ENCODE measurements around the gene AK2.

Gene AK2

DNA sequence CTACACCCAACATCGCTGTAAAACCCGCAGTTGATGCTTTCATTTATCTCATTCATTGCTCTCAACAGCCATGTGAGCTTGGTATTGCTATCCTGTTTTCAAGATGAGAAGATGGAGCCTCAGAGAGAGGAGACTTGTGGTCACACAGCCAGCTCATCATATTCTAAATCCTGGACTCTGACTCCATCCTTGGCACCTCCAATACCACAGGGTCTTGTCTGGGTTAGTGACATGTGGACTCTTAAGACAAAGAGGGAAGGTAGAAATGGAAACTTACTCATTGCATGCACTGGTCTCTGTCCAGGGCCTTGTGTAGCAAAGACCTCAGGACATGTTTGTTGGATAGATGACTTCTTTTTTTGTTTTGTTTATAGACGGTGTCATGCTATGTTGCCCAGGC is 65.1 kb downstream of the AK2 start:
- Histone ChIP-seq H3K4me3 (replicated peaks; ENCODE audit: insufficient read depth, low read length) (no peak overlapping the region), H3K27me3 (ENCODE audit: insufficient read depth, poor library complexity, severe bottlenecking) (peaks cover 9% of the 10 kb centered on the region), H3K27ac (replicated peaks) (no peak overlapping the region)
- TF ChIP-seq, protein P1, sequence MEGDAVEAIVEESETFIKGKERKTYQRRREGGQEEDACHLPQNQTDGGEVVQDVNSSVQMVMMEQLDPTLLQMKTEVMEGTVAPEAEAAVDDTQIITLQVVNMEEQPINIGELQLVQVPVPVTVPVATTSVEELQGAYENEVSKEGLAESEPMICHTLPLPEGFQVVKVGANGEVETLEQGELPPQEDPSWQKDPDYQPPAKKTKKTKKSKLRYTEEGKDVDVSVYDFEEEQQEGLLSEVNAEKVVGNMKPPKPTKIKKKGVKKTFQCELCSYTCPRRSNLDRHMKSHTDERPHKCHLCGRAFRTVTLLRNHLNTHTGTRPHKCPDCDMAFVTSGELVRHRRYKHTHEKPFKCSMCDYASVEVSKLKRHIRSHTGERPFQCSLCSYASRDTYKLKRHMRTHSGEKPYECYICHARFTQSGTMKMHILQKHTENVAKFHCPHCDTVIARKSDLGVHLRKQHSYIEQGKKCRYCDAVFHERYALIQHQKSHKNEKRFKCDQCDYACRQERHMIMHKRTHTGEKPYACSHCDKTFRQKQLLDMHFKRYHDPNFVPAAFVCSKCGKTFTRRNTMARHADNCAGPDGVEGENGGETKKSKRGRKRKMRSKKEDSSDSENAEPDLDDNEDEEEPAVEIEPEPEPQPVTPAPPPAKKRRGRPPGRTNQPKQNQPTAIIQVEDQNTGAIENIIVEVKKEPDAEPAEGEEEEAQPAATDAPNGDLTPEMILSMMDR (IDR thresholded peaks at IDR 0.05; ENCODE audit: insufficient read depth, low read length), result no peak
- TF ChIP-seq GABPA (IDR thresholded peaks at IDR 0.05; ENCODE audit: low read depth) (no peak), SPI1 (IDR thresholded peaks at IDR 0.05; ENCODE audit: borderline replicate concordance, low read depth) (no peak), POLR2AphosphoS5 (IDR thresholded peaks at IDR 0.05; ENCODE audit: low read depth) (no peak)
- TF ChIP-seq, protein P2, sequence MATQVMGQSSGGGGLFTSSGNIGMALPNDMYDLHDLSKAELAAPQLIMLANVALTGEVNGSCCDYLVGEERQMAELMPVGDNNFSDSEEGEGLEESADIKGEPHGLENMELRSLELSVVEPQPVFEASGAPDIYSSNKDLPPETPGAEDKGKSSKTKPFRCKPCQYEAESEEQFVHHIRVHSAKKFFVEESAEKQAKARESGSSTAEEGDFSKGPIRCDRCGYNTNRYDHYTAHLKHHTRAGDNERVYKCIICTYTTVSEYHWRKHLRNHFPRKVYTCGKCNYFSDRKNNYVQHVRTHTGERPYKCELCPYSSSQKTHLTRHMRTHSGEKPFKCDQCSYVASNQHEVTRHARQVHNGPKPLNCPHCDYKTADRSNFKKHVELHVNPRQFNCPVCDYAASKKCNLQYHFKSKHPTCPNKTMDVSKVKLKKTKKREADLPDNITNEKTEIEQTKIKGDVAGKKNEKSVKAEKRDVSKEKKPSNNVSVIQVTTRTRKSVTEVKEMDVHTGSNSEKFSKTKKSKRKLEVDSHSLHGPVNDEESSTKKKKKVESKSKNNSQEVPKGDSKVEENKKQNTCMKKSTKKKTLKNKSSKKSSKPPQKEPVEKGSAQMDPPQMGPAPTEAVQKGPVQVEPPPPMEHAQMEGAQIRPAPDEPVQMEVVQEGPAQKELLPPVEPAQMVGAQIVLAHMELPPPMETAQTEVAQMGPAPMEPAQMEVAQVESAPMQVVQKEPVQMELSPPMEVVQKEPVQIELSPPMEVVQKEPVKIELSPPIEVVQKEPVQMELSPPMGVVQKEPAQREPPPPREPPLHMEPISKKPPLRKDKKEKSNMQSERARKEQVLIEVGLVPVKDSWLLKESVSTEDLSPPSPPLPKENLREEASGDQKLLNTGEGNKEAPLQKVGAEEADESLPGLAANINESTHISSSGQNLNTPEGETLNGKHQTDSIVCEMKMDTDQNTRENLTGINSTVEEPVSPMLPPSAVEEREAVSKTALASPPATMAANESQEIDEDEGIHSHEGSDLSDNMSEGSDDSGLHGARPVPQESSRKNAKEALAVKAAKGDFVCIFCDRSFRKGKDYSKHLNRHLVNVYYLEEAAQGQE (IDR thresholded peaks at IDR 0.05; ENCODE audit: insufficient replicate concordance, low read depth), result no peak
- DNase-seq (ENCODE audit: low read depth in 1 of 2, low spot score in 1 of 2), result no peak

DNA sequence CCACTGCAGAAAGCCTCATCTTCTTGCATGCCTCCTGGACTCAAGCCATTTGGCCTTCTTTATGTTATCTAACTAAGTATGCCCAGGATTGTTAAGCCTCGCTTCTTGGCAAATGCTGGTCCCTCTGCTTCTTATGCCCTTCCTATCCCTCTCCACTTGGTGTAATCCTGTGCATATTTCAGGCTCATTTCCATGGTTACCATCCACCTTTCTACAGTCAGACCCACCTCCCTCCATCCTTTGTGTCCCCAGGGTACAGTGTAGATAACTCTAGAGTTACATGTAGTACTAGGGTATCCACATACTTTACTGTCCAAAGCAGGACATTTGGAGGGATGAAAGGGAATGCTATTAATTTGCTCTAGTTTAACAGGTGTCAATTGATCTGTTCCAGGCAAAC is 65.5 kb downstream of the AK2 start:
- H3K27ac ChIP-seq (replicated peaks), result no peak overlapping the region
- H3K27me3 ChIP-seq (ENCODE audit: insufficient read depth, poor library complexity, severe bottlenecking), result peaks cover 9% of the 10 kb centered on the region
- no peak for DNase-seq (ENCODE audit: low read depth in 1 of 2, low spot score in 1 of 2)
- H3K4me3 ChIP-seq (replicated peaks; ENCODE audit: insufficient read depth, low read length), result no peak overlapping the region
- no peak for TF ChIP-seq POLR2AphosphoS5 (IDR thresholded peaks at IDR 0.05; ENCODE audit: low read depth)
- TF ChIP-seq GABPA (IDR thresholded peaks at IDR 0.05; ENCODE audit: low read depth), result no peak
- TF ChIP-seq SPI1 (IDR thresholded peaks at IDR 0.05; ENCODE audit: borderline replicate concordance, low read depth), result no peak
- TF ChIP-seq, protein P1 (IDR thresholded peaks at IDR 0.05; ENCODE audit: insufficient read depth, low read length), result no peak
- TF ChIP-seq, protein P2 (IDR thresholded peaks at IDR 0.05; ENCODE audit: insufficient replicate concordance, low read depth), result no peak

DNA sequence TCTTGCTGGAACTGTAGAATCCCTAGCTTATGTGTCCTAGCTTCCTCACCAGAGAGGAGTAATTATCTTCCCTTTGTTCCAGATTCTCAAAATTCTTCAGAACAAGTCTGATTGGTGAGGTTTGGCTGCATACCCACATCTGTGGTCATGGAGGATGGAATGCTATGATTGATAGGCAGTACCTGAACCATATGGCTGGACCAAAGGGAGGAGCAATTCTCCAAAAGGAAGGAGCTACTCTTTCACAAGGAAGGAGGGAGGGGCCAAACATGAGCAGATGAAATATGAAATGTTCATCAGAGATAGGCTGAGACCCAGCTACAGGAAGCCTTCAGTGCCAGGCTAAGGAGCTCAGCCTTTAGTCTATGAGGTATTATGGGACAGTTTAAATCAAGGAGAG is 67.1 kb downstream of the AK2 start:
- Histone ChIP-seq H3K4me3 (replicated peaks; ENCODE audit: insufficient read depth, low read length) (no peak overlapping the region), H3K27me3 (ENCODE audit: insufficient read depth, poor library complexity, severe bottlenecking) (peaks cover 9% of the 10 kb centered on the region), H3K27ac (replicated peaks) (no peak overlapping the region)
- no peak for DNase-seq (ENCODE audit: low read depth in 1 of 2, low spot score in 1 of 2)
- TF ChIP-seq, protein P2 (IDR thresholded peaks at IDR 0.05; ENCODE audit: insufficient replicate concordance, low read depth), result no peak
- TF ChIP-seq, protein P1 (IDR thresholded peaks at IDR 0.05; ENCODE audit: insufficient read depth, low read length), result no peak
- TF ChIP-seq SPI1 (IDR thresholded peaks at IDR 0.05; ENCODE audit: borderline replicate concordance, low read depth) (no peak), POLR2AphosphoS5 (IDR thresholded peaks at IDR 0.05; ENCODE audit: low read depth) (no peak), GABPA (IDR thresholded peaks at IDR 0.05; ENCODE audit: low read depth) (no peak)

Data from HL-60 (cell line).